Measurements from ENCODE around the gene AGO4. TPM values are rescaled to one million over a fixed set of nuclear protein-coding genes. Genes with fewer than 3 reads are reported as not detected.

Gene AGO4
- polyA plus RNA-seq, 2 of the 4 experiments (the other 2 are of a cell fraction), result 3.1 to 4.7 TPM

DNA sequence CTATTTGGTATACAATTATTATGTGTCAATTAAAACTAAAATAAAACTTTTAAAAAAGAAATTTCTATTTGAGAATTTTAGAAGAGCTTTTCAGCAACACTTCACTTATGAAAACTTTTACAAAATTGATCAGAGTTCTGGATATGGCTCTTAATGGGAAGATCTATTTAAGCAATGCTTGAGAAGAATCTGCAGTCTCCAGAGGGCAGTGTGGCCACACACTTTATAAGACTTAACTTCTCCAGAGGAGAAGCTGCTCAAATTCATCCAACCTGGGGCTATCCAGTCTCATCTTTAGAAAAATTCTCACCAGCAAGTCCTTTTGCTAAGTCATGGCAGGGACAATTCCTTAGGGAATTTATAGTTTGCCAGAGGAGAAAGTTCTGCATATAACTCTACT lies 50.0 kb downstream of the AGO4 start:
- TF ChIP-seq HOXB5 (CRISPR knock-in tag; IDR thresholded peaks at IDR 0.05) (no peak), NFE2L2 (conservative IDR thresholded peaks at IDR 0.05; ENCODE audit: low read length) (no peak), RAD21 (conservative IDR thresholded peaks at IDR 0.05 in 1 of 2, IDR thresholded peaks at IDR 0.05 in 1 of 2) (0 out of 5 replicates have a peak, but pooled peaks of 1 of the 2 experiments have one; percentile 40), CTCF (IDR thresholded peaks at IDR 0.05) (peak; percentile 25; the same call in 1 of the 3 replicates), HDAC2 (IDR thresholded peaks at IDR 0.05) (no peak), EHF (CRISPR knock-in tag; IDR thresholded peaks at IDR 0.05) (no peak)
- FAIRE-seq (no peak), ATAC-seq (peak in 1 of 2 experiments; percentile 61; a peak in 2 of 6 replicates), DNase-seq (ENCODE audit: low read depth in 1 of 2, low spot score in 1 of 2) (peak in 1 of 2 experiments; percentile 39)
- Histone ChIP-seq H3K4me1 (no peaks in the 10 kb centered on the region), H3K27ac (no peak overlapping the region), H3K4me3 (no peak overlapping the region), H3K9me3 (no peaks in the 10 kb centered on the region), H3K4me2 (no peak overlapping the region)
- CTCF ChIA-PET, result interaction anchor here (0.5 to 1.1 kb wide), 4 partner anchors 8 to 257 kb away, joined by 3 to 4 read pairs (median 3); no protein-coding TSS in a partner anchor
- POLR2A ChIA-PET, result no interaction called here

DNA sequence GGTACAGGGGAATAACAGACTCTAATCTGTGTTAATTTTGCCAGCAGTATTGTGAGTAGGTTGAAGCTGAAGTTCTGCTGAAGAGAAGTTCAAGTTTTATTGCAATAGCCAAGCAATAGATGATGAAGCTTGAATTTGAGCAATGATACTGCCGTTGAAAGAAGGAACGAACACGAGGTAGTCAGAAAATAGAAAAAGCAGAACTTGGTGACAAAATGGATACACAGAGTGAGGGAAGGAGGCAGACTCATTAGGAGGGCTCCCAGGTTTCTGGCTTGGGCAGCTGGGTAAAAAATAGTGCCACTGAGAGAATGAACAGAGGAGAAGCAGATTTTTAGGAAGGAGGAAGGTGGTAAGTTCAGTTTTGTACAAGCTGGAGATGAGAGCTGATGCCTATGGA lies 52.9 kb downstream of the AGO4 start:
- H3K27ac ChIP-seq, result no peak overlapping the region
- no peaks in the 10 kb centered on the region for H3K9me3 ChIP-seq
- ChIA-PET CTCF (interaction anchor here (0.6 kb wide), 1 partner anchor 24 kb away, joined by 3 read pairs; no protein-coding TSS in a partner anchor), POLR2A (no interaction called here)
- DNase-seq (ENCODE audit: low read depth in 1 of 2, low spot score in 1 of 2), result no peak
- 83% methylated on average over 3 of the region's 3 CpGs for WGBS (ENCODE audit: missing lambda C conversion rate)
- no peak overlapping the region for H3K4me3 ChIP-seq
- no peak overlapping the region for H3K4me2 ChIP-seq
- no peaks in the 10 kb centered on the region for H3K4me1 ChIP-seq
- no peak for ATAC-seq
- FAIRE-seq, result no peak
- TF ChIP-seq CHD2 (IDR thresholded peaks at IDR 0.05; ENCODE audit: low read length, partially characterized antibody) (no peak), JUN (IDR thresholded peaks at IDR 0.05) (no peak), SREBF2 (IDR thresholded peaks at IDR 0.05) (no peak), EP300 (IDR thresholded peaks at IDR 0.05) (no peak), POLR2A (IDR thresholded peaks at IDR 0.05; ENCODE audit: low read length) (no peak), ELK1 (IDR thresholded peaks at IDR 0.05; ENCODE audit: low read depth, low read length) (no peak), CEBPB (IDR thresholded peaks at IDR 0.05) (no peak), ZC3H11A (IDR thresholded peaks at IDR 0.05) (no peak), ESRRA (IDR thresholded peaks at IDR 0.05; ENCODE audit: borderline replicate concordance, low read length) (no peak), EHF (CRISPR knock-in tag; IDR thresholded peaks at IDR 0.05) (no peak), ZNF302 (CRISPR knock-in tag; IDR thresholded peaks at IDR 0.05) (no peak), GATA3 (IDR thresholded peaks at IDR 0.05; ENCODE audit: borderline replicate concordance) (no peak), POLR2AphosphoS2 (conservative IDR thresholded peaks at IDR 0.05; ENCODE audit: low read length) (no peak), KDM1A (IDR thresholded peaks at IDR 0.05; ENCODE audit: low read depth) (no peak), CHD4 (IDR thresholded peaks at IDR 0.05; ENCODE audit: borderline replicate concordance) (no peak), TP53 (CRISPR knock-in tag; IDR thresholded peaks at IDR 0.05) (no peak), RCOR1 (IDR thresholded peaks at IDR 0.05; ENCODE audit: low read depth, low read length) (no peak)
- TF ChIP-seq, protein P1, sequence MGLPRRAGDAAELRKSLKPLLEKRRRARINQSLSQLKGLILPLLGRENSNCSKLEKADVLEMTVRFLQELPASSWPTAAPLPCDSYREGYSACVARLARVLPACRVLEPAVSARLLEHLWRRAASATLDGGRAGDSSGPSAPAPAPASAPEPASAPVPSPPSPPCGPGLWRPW (IDR thresholded peaks at IDR 0.05), result no peak

DNA sequence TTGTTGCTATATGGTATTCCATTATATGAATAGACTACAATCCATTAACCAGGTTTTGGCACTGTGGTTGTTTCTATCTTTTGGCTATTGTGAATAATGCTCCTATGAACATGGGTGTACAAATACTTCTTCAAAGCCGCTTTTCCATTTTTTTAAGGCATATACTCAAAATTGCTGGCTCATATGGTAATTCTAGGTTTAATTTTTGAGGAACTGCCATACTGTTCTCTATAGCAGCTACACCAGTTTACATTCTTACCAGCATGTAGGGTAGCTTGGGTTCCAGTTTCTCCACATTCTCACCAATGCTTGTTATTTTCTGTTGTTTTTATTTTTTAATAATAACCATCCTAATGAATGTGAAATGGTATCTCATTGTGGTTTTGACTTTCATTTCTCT lies 55.3 kb downstream of the AGO4 start:
- Histone ChIP-seq H3K4me2 (no peak overlapping the region), H3K9me3 (no peaks in the 10 kb centered on the region), H3K4me1 (no peaks in the 10 kb centered on the region), H3K4me3 (no peak overlapping the region), H3K27ac (no peak overlapping the region)
- ChIA-PET POLR2A (no interaction called here), CTCF (interaction anchor here (1.4 kb wide), 1 partner anchor 20 kb away, joined by 6 read pairs; the partner anchor contains the start of gene AGO1)
- no peak for FAIRE-seq
- ATAC-seq, result no peak
- DNase-seq (ENCODE audit: low read depth in 1 of 2, low spot score in 1 of 2), result no peak
- 89% methylated on average over 1 of the region's 1 CpG for WGBS (ENCODE audit: missing lambda C conversion rate)
- TF ChIP-seq NFE2L2 (conservative IDR thresholded peaks at IDR 0.05; ENCODE audit: low read length), result no peak
- TF ChIP-seq CTCF (IDR thresholded peaks at IDR 0.05), result no peak
- TF ChIP-seq, protein P2, sequence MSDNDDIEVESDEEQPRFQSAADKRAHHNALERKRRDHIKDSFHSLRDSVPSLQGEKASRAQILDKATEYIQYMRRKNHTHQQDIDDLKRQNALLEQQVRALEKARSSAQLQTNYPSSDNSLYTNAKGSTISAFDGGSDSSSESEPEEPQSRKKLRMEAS (IDR thresholded peaks at IDR 0.05), result no peak
- no peak for TF ChIP-seq SMC3 (IDR thresholded peaks at IDR 0.05)
- no peak for TF ChIP-seq ZNF302 (CRISPR knock-in tag; IDR thresholded peaks at IDR 0.05)
- no peak for TF ChIP-seq CBX8 (IDR thresholded peaks at IDR 0.05)
- TF ChIP-seq, protein P3, sequence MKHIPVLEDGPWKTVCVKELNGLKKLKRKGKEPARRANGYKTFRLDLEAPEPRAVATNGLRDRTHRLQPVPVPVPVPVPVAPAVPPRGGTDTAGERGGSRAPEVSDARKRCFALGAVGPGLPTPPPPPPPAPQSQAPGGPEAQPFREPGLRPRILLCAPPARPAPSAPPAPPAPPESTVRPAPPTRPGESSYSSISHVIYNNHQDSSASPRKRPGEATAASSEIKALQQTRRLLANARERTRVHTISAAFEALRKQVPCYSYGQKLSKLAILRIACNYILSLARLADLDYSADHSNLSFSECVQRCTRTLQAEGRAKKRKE (CRISPR knock-in tag; IDR thresholded peaks at IDR 0.05; ENCODE audit: low read depth), result no peak
- no peak for TF ChIP-seq CHD2 (IDR thresholded peaks at IDR 0.05; ENCODE audit: low read length, partially characterized antibody)
- no peak for TF ChIP-seq HOXB13 (CRISPR knock-in tag; IDR thresholded peaks at IDR 0.05; ENCODE audit: low read depth)
- no peak for TF ChIP-seq ELK1 (IDR thresholded peaks at IDR 0.05; ENCODE audit: low read depth, low read length)

Data from A549 (cell line).